WTC11 (cell line): ENCODE measurements around the gene QSOX2.

ENCODE experiments used
- ATF2 ChIP-seq: sonication (generic); formaldehyde crosslinking; IDR thresholded peaks from 2 replicates; pipeline ENCODE4 v1.8.1; 2022; ENCODE audit warnings: low read depth, missing genetic modification reagents, borderline replicate concordance
- ATF3 ChIP-seq: sonication (generic); formaldehyde crosslinking; conservative IDR thresholded peaks from 2 replicates; pipeline ENCODE4 v1.8.1; 2022; ENCODE audit warnings: mild to moderate bottlenecking, missing genetic modification reagents
- CTCF ChIP-seq: fragments of 200-600 bp; IDR thresholded peaks from 2 replicates; pipeline ENCODE4 v1.8.0; 2022; ENCODE audit warnings: antibody characterized with exemption
- FOXK1 ChIP-seq: sonication (generic); formaldehyde crosslinking; IDR thresholded peaks from 2 replicates; pipeline ENCODE4 v1.8.0; 2022; ENCODE audit warnings: mild to moderate bottlenecking, moderate library complexity, missing genetic modification reagents
- NFYB ChIP-seq: sonication (generic); formaldehyde crosslinking; conservative IDR thresholded peaks from 2 replicates; pipeline ENCODE4 v1.8.0; 2022; ENCODE audit warnings: low read depth, missing genetic modification reagents
- NR1H2 ChIP-seq: sonication (generic); formaldehyde crosslinking; IDR thresholded peaks from 2 replicates; pipeline ENCODE4 v1.9.0; 2021; ENCODE audit warnings: mild to moderate bottlenecking, moderate library complexity, missing genetic modification reagents
- SMAD3 ChIP-seq: sonication (generic); formaldehyde crosslinking; IDR thresholded peaks from 2 replicates; pipeline ENCODE4 v1.8.0; 2022; ENCODE audit warnings: missing genetic modification reagents, mild to moderate bottlenecking, borderline replicate concordance

GRCh38 chr9:136247947-136248637 lies 2.5 kb upstream of the QSOX2 start:
- no peak for TF ChIP-seq FOXK1
- TF ChIP-seq CTCF: no peak
- TF ChIP-seq ATF2 (CRISPR knock-in tag): no peak
- no peak for TF ChIP-seq NFYB
- no peak for TF ChIP-seq ATF3 (CRISPR knock-in tag)
- no peak for TF ChIP-seq NR1H2 (CRISPR knock-in tag)
- TF ChIP-seq SMAD3: no peak
